Lower lobe of right lung (tissue), 2 donors: ENCODE measurements around the gene MRM2. TPM values are rescaled to one million over a fixed set of nuclear protein-coding genes. Genes with fewer than 3 reads are reported as not detected.
A peak's percentile ranks its signal among the peaks of the same experiment; 100 is the strongest.

Experiments used
- ATAC-seq, 2 donors: fragments of 200-7000 bp; cut with Tn5 transposase; one replicate each; pipeline ENCODE4 v1.9.1; 2020 to 2022; ENCODE audit warnings: mild to moderate bottlenecking in 2 of 2, moderate library complexity in 2 of 2
- DNase-seq: peaks from one replicate; pipeline ENCODE4 v3.0.0-alpha.2; 2020
- H3K27ac ChIP-seq: fragments of 200-600 bp; one replicate; pipeline ENCODE4 v1.8.0; 2022
- H3K27me3 ChIP-seq: fragments of 200-600 bp; one replicate; pipeline ENCODE4 v1.8.0; 2022; ENCODE audit warnings: low read depth
- H3K36me3 ChIP-seq: fragments of 200-600 bp; one replicate; pipeline ENCODE4 v1.8.0; 2022; ENCODE audit warnings: mild to moderate bottlenecking
- H3K4me1 ChIP-seq: fragments of 200-600 bp; one replicate; pipeline ENCODE4 v1.8.0; 2022
- H3K4me3 ChIP-seq: fragments of 200-600 bp; one replicate; pipeline ENCODE4 v1.8.0; 2022; ENCODE audit warnings: mild to moderate bottlenecking
- H3K9me3 ChIP-seq: fragments of 200-600 bp; one replicate; pipeline ENCODE4 v1.8.0; 2022
- CTCF ChIP-seq: fragments of 200-600 bp; IDR thresholded peaks from one replicate; pipeline ENCODE4 v1.8.0; 2022; ENCODE audit warnings: antibody characterized with exemption, mild to moderate bottlenecking
- intact Hi-C: fragments of 100-400 bp; cut with DNase I; formaldehyde crosslinking; loops from one replicate; pipeline ENCODE4 v1.11.0; 2022
- long read RNA-seq: library from polyadenylated mRNA; unstranded; transcript quantifications from one replicate; pipeline ENCODE4 v2.0.0, GENCODE V29; 2021
- total RNA-seq: library from RNA; stranded (reverse); fragmentation: NEBNext Ultra II Directional; extraction: Animal tissue kit (Norgen Biotek cat#: 25700); gene quantifications from one replicate; pipeline ENCODE4 v1.2.1, GENCODE V29; 2021
- donor health status: DM: no; HTN: yes; CAD: no; lungs with severe emphysema.

MRM2 gene
- 22.6 TPM for total RNA-seq
- long read RNA-seq, transcript MRM2-205 (4 exons, 2,511 nt), result minor isoform, 6 of 54 reads
- long read RNA-seq, transcript MRM2-201 (3 exons, 1,601 nt), result major isoform, 23 of 54 reads
- long read RNA-seq, partial matches to known transcripts, result 9 of 54 reads
- long read RNA-seq, other reads (novel, unspliced or antisense), result 13 of 54 reads

- no peaks in the 10 kb centered on the region for H3K9me3 ChIP-seq
- H3K27me3 ChIP-seq, result no peaks in the 10 kb centered on the region
- peak within 1 kb of the TSS; percentile 99 for H3K4me3 ChIP-seq
- H3K4me1 ChIP-seq, result peaks cover 41% of the 10 kb centered on the region
- TF ChIP-seq CTCF, result no peak
- H3K27ac ChIP-seq, result peak within 1 kb of the TSS; percentile 87
- intact Hi-C loops, result no loop called here
- peak; percentile 89 for DNase-seq
- ATAC-seq, result peak; percentile 88 to 95
- H3K36me3 ChIP-seq, result peaks cover 29% of the 10 kb centered on the region
Measured at GRCh38 chr7:2241580-2242540, at the start of gene MRM2, which contains the start of gene NUDT1. TSS of gene MRM2 (minus strand) at chr7:2242205. CDS start at chr7:2242169, 36 bp downstream. TSS of gene NUDT1 (plus strand) at chr7:2242226. CDS start at chr7:2244575, 2,349 bp downstream.

GRCh38 chr7:2290877-2291276 is 48.9 kb upstream of the MRM2 start:
- H3K9me3 ChIP-seq, result no peaks in the 10 kb centered on the region
- no peaks in the 10 kb centered on the region for H3K4me1 ChIP-seq
- H3K4me3 ChIP-seq, result no peak overlapping the region
- no peak for TF ChIP-seq CTCF
- DNase-seq (no peak), ATAC-seq (no peak)
- intact Hi-C loops, result no loop called here
- no peak overlapping the region for H3K27ac ChIP-seq
- H3K27me3 ChIP-seq, result no peaks in the 10 kb centered on the region
- H3K36me3 ChIP-seq, result no peaks in the 10 kb centered on the region

- Histone ChIP-seq H3K27me3 (no peaks in the 10 kb centered on the region), H3K36me3 (no peaks in the 10 kb centered on the region), H3K9me3 (no peaks in the 10 kb centered on the region), H3K27ac (no peak overlapping the region), H3K4me3 (no peak overlapping the region), H3K4me1 (no peaks in the 10 kb centered on the region)
- no peak for TF ChIP-seq CTCF
- intact Hi-C loops, result no loop called here
- no peak for DNase-seq
- no peak for ATAC-seq
Measured at GRCh38 chr7:2289621-2290020, 47.6 kb upstream of the MRM2 start.

GRCh38 chr7:2289111-2289586 is 47.1 kb upstream of the MRM2 start:
- H3K4me3 ChIP-seq, result no peak overlapping the region
- DNase-seq (no peak), ATAC-seq (no peak)
- intact Hi-C loops, result no loop called here
- H3K36me3 ChIP-seq, result no peaks in the 10 kb centered on the region
- H3K4me1 ChIP-seq, result no peaks in the 10 kb centered on the region
- TF ChIP-seq CTCF, result no peak
- no peaks in the 10 kb centered on the region for H3K27me3 ChIP-seq
- H3K27ac ChIP-seq, result no peak overlapping the region
- no peaks in the 10 kb centered on the region for H3K9me3 ChIP-seq

GRCh38 chr7:2288503-2288902 is 46.5 kb upstream of the MRM2 start:
- H3K27me3 ChIP-seq, result no peaks in the 10 kb centered on the region
- TF ChIP-seq CTCF, result no peak

More at GRCh38 chr7:2288503-2288902, 46.5 kb upstream of the MRM2 start:
- Histone ChIP-seq H3K27ac (no peak overlapping the region), H3K4me3 (no peak overlapping the region), H3K9me3 (no peaks in the 10 kb centered on the region), H3K4me1 (no peaks in the 10 kb centered on the region), H3K36me3 (no peaks in the 10 kb centered on the region)
- intact Hi-C loops, result no loop called here
- ATAC-seq (no peak), DNase-seq (no peak)
